LNCaP clone FGC (cell line): Measurements from ENCODE around the gene HLCS.
A peak's percentile ranks its signal among the peaks of the same experiment; 100 is the strongest.

Source experiments
- DNase-seq: peaks from one replicate; pipeline ENCODE4 v3.0.0-alpha.2; 2011; ENCODE audit warnings: low read depth
- H3K4me3 ChIP-seq: 2 replicates; pipeline ENCODE4 v1.5.1; 2011; ENCODE audit warnings: mild to moderate bottlenecking, low read depth, low read length, control low read depth
- CTCF ChIP-seq: IDR thresholded peaks from 2 replicates; pipeline ENCODE4 v1.5.1; 2012; ENCODE audit warnings: mild to moderate bottlenecking; ENCODE audit not compliant: control insufficient read depth, insufficient read depth; ENCODE audit errors: extremely low read depth

Gene HLCS

GRCh38 chr21:36980280-36981048, 14.0 kb upstream of the HLCS start:
- no peak for TF ChIP-seq CTCF
- H3K4me3 ChIP-seq = no peak overlapping the region
- no peak for DNase-seq

GRCh38 chr21:36976882-36977651, 10.6 kb upstream of the HLCS start:
- H3K4me3 ChIP-seq = no peak overlapping the region
- DNase-seq = peak; percentile 76
- peak; percentile 88 for TF ChIP-seq CTCF

- H3K4me3 ChIP-seq = no peak overlapping the region
- TF ChIP-seq CTCF = no peak
- no peak for DNase-seq
Measured at GRCh38 chr21:36976228-36976861, 9.9 kb upstream of the HLCS start.

GRCh38 chr21:36974851-36975192, 8.4 kb upstream of the HLCS start:
- no peak for DNase-seq
- H3K4me3 ChIP-seq = no peak overlapping the region
- no peak for TF ChIP-seq CTCF

GRCh38 chr21:36973986-36974850, 7.7 kb upstream of the HLCS start:
- no peak for DNase-seq
- no peak overlapping the region for H3K4me3 ChIP-seq
- no peak for TF ChIP-seq CTCF

GRCh38 chr21:36968976-36969375, 2.5 kb upstream of the HLCS start:
- TF ChIP-seq CTCF = no peak
- no peak for DNase-seq
- H3K4me3 ChIP-seq = no peak overlapping the region
